ENCODE results near the gene C4orf50.
A peak's percentile ranks its signal among the peaks of the same experiment; 100 is the strongest.

Gene C4orf50

DNA sequence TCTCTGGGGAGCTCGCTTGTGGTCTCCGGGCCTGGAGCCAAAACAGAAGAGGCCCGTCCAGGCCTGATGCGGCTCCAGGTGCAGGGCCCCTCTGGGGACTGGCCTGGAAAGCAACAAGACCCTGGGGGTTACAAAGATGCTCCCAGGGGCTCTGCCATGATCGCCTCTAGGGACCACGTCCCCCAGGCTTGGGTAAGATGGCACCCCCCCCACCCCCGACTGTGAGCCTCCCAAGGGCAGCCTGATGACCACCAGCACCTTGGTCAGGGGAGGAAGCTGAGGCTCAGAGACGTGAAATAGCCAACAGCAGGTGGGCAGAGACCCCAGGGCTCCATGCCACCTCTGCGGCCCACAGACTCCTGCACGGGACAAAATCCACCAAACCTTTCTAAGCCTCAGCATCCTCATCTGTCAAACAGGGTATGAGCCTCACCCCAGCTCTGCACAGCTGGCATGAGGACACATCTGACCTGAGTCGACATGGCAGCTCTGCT lies 25.4 kb downstream of the C4orf50 start:
- DNase-seq (ENCODE audit: low spot score): peak; percentile 58

DNA sequence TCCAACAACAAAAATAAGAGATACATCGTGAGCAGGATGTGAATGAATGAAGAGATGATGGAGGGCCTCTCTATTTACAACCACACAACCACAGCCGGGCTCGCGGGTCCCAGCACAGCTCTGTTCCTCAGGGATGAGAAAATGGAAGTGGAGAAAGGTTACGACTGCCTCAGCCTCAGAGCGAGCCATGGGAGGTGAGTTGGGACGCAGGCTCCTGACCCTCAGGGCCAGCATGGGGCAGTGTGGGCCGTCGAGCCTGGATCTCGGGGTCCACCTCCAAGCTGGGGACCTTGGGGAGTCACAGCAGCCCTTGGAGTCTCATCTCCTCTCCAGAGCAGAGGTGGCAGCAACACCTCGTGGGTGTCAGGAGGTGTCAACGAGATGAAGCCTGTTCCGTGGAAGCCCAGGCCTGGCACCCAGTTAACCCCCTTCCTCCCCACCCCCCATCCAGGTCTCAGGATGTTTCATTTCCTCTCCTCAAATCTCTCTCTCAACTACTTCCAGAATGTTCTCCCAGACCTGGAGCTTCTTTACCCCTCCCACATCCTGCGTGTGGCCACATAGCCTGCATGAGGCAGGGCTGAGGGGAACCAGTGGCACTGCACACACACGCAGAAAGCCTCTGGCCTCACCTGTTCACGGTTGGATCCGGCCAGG lies 25.9 kb downstream of the C4orf50 start:
- DNase-seq (ENCODE audit: low spot score): peak; percentile 59

DNA sequence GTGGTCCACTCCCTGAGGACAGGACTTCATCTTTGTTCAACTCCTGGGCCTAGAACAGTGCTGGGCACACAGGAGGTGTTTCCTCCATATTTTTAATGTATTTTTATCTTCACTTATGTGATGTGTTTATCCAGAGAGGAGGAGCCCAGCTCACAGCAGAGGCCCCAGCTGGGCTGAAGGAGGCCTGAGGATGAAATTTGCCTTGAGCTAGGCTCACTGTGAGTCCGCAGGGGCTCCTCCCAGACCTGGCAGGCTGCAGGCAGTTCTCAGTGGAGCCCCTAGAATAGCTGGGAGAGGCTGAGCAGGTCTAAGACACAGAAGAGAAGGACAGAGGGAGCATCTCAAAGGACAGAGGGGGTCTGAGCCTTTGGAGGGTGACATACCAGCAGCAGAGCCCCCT lies 26.8 kb downstream of the C4orf50 start:
- peak; percentile 30 for DNase-seq (ENCODE audit: low spot score)

DNA sequence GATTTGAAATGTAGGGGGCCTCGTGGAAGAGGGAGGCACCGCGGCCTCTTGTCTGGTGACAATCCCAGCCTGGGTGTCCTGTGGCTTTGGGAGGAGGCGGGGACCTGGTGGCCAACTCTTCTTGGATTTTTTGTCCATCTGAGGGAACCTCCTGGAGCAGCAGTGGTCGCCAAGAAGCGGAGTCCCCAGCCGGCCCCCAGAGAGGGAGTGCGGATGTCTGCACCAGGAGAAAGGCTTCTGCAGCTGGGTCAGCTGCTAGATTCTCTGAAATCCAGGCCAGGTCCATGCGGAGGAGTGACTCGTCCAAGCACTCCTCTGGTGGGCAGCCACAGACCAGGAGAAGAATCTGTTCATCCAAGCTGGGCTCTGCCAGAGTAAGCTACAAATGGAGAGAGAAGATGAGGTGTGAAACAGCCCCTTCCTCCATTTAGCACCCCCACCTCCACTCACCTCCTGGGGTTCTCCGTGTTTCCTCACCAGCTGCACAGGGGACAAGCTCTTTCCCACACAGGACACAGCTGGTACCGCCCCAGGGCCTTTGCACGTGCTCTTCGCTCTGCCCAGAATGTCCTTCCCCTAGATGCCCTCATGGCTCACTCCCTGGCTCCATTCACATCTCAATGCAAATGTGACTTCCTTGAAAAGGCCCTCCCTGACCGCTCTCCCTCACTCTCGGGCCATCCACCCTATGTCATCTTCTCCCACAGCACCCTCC lies 27.6 kb downstream of the C4orf50 start:
- DNase-seq (ENCODE audit: low spot score): peak; percentile 38

DNA sequence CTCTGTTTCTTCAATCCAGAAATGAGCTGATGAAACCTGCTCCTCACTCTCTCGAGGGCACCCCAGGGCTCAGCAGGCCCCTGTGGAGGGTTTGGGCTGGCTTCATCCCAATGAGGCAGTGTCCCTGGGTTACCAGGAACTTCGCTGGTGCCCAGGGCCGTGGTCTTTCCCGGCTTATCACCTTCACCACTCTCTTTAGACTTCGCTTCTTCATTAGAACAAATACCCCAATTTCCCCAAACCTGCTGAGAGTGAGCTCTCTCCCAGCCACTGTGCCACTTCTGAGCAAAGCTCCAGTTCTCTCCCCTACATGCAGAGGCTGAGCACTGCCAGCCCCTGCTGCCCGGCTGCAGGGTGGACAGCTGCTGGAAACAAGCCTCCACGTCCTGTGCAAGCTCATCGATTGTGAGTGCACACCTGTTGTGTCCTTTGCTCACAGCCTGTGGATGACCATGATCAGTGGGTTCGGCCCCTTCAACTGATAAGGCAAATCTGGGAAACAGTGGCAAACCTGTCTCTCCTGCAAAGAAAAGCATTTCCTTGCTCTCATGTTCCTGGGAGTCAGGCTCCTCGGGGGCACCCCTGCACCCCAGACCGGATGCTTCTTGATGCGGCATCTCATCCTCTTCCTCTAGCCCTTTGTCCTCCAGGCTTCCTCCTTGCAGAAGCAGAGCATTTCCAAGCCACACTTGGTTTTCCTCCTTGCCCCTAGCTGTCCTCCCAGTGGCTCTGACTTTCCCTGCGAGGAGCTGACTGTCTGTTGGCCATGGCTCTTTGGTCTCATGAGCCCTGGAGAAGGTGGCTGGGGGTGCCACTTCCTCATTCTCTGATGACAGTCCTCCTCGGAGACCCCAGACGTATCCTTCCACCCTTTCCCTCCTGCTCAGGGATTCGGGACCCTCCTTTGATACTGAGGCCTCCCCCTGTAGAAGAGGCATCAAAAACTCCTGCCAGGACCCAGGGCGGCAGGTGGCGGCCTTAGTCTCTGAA lies 28.7 kb downstream of the C4orf50 start:
- peak; percentile 42 for DNase-seq (ENCODE audit: low spot score)

DNA sequence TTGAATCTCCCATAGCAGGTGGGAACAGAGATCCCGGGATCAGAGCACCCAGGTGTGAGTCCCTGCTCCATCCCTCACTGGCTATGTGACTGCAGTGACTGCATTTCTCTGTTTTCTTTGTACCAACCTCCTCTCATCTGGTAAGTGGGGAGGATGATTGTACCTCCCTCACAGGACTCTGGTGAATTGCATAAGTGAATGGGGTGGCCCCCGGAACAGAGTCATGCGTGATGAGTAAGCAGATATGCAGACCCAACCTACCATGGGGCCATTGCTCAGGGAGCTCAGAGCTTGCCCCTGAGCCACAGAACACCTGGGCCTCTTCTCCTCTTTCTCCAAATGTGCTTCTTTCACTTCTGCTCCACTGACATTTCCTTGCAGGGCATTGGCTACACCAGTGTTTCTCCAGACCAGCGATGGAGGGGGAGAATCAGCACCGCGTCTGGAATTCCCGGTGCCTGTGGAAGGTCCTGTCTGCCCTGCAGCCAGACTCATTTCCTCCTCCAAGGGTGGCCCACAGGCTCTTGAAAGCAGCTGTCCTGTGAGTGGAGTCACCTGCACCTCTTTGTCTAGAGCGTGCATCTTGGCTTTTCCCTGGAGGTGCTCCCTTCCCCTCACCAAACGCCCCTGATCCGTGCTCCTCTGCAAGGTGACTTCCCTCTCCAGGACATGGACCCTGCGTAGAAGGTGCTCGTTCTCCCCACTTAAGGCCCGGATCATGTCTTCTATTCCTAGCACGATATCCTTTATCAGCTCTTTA lies 30.0 kb downstream of the C4orf50 start:
- peak; percentile 18 for DNase-seq (ENCODE audit: low spot score)

DNA sequence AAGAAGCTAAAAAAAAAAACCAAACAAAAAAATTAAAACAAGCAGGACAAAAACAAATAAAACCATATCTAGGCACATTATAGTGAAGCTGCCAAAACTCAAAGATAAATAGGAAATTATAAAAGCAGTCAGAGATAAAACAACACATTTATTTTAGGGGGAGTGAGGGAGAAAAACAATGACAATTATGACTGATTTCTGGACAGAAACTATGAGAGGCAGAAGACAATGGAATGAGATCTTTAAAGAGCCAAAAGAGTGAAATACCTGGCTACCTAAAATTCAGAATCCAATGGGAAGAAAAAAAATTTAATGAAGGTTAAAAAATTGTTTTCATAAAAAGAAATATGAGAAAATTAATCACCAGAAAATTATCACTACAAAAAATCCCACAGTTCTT lies 33.4 kb downstream of the C4orf50 start:
- DNase-seq (ENCODE audit: low spot score): no peak

DNA sequence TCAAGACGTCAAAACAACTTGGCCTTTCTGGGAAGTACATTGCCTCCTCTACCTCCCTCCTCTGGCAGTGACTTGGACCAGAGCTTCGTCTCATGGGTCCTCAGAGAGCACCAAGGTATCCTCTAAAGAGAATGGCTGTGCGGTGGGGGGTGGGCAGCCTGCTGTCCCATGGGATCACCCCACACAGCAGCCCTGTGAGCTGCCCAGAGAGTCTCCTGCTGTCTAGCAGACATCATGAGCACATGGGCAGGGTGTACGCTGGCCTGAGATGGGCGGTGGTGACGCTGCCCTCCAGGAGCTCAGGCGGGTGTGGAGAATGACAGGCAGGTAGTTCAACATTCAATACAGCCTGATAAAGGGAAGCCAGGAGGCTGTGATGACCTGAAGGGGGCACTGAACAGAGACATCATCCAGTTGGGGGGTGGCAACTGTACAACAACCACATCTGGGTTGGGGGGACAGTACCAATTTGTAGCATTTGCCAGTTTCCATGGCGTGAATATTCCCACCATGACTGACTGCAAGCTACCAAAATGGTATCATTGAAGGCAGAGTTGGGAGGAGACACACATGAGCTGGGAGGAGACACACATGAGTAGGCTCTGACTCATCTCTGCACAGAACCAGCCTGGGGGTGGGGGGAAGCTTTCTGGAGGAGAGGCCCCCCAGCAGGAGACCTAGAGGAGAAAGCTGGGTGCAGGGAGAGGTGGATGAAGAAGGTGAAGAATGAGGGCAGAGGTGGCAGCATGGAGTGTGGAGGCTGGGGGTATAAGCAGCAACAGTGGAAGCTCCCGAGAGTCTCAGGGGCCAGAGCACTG lies 35.9 kb downstream of the C4orf50 start:
- peak; percentile 48 for DNase-seq (ENCODE audit: low spot score)

DNA sequence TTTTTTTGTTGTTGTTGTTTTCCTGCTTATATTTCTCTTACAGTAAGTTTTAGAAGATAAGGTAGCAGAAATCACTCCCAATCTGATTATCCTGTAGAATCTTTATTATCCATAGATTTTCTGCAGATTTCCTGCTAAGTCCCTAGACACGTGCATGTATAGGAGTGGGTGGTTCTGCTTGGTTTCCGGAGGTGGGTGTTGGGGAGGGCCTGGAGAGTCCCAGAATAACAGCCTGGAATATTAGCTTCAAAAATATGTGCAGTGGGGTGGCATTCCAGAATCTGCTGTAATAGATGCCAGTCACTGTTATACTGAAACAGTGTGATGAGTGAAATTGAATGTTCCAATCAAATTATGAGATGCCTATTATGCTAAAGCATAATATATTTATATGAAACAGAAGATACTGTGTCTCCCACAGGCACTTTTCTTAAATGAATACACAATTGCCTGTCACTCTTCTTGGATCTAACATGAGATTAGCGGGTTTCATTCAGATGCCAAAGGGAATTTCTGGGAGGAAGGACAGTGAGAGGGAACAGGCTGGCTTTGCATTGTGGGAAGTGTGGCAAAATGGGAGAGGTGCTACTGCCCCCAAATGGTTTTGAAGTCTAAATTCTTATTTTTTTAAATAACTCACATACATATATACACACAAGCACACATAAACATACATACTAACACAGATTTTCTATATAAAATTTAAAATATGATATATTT lies 37.6 kb downstream of the C4orf50 start:
- peak; percentile 51 for DNase-seq (ENCODE audit: low spot score)

DNA sequence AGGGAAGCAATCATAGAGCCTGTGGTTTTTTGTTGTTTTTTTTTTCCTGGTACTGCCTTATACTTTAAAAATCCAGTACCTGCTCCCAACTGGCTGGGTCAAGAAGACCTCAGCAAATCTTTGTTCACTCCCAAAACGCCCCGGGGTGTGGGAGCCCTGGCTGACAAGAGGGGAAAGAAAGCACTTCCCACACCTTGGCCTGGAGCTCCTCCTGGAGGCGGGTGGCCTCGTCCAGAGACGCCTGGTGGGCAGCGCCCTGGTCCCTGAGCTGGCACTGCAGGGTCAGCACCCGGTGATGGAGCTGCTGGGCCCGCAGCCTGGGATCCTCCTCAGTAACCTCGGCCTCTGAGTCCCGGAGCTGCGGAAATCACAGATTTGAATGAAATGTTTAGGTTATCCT lies 38.2 kb downstream of the C4orf50 start:
- DNase-seq (ENCODE audit: low spot score): peak; percentile 46

DNA sequence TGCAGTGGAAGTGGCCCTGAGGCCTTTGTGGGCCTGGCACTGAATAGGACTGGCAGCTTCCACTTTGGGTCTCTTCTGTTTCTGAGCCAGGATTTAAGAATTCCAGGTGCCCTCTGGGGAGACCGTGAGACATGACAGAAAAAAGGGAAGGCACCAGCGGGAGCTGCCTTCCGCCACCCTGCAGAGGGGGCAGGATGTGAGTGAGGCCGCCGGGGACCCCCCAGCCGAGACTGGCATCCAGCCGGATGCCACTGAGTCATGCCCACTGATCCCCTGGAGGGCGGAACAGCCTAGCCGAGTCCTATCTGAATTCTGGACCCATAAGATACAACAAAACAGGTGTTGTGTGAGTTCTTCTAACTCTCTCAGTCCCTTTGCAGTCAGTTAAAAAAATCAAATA lies 41.3 kb downstream of the C4orf50 start:
- DNase-seq (ENCODE audit: low spot score): peak; percentile 42

DNA sequence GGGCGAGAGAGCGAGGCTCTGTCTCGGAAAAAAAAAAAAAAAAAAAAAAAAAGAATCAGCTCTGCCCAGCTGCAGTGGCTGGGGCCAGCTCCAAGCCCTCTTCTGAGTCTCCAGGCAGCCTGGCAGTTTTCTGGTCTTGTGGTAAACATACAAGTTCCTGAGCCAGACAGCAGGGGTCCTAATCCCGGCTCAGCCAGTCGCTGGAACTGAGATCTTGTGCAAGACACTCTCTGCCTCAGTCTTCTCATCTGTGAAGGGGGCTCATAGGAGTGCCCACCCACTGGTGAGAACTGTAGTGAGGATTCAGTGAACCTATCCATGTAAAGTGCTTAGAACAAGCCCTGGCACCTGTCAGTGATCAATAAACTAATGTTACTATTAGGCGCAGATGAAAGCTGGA lies 41.8 kb downstream of the C4orf50 start:
- peak; percentile 14 for DNase-seq (ENCODE audit: low spot score)

DNA sequence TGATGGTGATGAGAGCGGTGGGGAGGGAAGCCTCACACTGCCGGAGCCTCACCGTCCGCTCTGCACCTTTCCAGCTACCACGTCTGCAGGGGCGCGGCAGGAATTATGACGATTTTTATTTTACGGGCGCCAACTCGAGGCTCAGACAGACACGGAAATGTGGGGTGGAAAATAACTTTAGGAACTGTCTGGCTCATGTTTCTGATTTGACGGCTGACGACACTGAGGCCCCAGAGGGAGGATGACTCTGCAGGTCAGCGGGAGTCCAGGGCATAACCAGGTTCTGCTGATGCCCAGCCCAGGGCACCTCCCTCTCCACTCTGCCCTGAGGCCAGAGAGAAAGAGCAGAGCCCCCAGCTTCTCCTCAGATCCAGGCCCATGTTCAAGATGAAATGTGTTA lies 43.9 kb downstream of the C4orf50 start:
- peak; percentile 38 for DNase-seq (ENCODE audit: low spot score)

DNA sequence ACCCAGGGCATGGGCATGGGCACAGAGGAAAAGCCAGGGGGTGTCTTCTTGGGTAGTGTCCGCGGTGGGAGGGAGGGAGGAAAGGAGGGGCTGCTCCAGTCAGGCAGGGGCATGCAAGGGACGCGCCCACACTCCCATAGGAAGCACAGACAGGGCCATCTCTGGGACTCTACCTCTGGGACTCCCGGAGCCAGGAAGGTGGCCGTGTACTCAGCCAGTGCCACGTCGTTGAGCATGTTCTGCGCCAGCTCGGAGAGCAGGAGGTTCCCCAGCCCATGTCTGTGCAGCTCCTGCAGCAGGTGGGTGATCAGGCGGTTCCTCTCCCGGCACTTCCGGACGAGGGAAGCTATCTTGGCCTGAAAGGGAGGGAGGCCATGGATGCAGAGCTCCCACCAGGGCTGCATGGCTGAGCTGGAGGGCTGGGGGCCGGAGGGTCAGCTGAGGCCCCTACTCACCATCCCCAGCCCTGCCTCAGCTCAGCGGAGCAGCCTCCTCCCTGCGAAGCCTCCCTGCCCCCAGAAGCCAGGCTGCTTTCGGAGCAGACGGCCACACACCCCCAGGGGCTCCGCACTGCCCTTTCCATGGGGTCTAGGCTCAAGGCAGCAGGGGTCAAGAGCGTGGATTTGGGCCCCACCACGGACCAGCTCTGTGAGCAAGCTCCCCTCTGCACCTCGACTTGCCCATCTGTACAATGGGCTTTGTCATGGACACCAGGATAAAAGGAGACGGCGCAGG lies 44.6 kb downstream of the C4orf50 start:
- peak; percentile 42 for DNase-seq (ENCODE audit: low spot score)

DNA sequence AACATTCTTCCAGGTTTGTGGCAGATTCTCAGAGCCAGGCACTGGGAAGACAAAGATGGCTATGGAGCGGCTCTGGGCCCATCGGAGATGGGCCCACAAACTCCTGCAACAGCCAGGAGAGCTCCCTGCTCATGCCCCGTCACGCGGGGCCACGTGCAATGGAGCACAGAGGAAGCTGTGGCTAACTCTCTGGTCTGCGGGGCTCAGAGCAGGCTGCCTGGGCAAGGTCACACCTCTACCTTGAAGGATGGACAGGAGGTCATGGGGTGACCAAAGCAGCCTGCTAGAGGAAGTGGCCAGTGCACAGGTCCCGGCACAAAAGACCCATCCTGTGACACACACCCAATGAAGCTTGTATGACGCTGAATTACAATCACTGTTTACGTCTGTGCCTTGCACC lies 45.2 kb downstream of the C4orf50 start:
- peak; percentile 41 for DNase-seq (ENCODE audit: low spot score)

DNA sequence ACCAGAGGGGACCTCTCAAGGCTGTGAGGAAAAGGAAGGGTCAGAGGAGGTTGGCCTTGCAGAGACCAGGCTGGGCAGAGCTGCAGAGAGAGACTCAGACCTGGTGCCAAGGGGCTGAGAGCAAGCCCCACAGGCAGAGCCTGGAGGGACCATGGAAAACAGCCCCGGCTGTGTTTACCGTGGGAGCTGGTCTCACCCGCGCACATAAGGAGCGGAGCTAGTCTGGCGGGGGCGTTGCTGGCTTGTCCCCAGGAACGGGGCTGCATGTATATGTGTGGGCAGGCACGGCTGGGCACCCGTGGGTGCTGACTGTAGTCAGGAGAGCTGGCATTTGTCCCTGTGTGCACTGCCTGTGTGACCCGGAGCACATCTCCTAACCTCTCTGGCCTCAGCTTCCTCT lies 45.7 kb downstream of the C4orf50 start:
- peak; percentile 61 for DNase-seq (ENCODE audit: low spot score)

DNA sequence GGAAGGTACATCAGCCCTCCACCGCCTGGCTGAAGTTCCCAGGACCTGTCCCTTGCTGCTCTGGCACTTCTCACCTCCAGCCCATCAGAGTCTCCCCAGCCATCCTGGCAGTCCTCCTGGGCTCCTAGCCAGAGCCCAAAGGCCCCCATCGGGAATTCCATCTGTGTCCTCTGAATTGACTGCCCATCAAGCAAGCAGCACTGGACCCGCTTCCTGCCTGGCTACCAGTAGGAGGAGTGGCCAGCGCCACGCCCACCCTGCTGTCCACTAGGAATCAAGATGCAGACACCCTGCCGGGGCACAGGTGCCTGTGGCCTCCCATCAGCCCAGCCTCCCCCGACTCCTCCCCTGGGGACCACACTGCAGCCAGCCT lies 47.2 kb downstream of the C4orf50 start:
- DNase-seq (ENCODE audit: low spot score): peak; percentile 53

DNA sequence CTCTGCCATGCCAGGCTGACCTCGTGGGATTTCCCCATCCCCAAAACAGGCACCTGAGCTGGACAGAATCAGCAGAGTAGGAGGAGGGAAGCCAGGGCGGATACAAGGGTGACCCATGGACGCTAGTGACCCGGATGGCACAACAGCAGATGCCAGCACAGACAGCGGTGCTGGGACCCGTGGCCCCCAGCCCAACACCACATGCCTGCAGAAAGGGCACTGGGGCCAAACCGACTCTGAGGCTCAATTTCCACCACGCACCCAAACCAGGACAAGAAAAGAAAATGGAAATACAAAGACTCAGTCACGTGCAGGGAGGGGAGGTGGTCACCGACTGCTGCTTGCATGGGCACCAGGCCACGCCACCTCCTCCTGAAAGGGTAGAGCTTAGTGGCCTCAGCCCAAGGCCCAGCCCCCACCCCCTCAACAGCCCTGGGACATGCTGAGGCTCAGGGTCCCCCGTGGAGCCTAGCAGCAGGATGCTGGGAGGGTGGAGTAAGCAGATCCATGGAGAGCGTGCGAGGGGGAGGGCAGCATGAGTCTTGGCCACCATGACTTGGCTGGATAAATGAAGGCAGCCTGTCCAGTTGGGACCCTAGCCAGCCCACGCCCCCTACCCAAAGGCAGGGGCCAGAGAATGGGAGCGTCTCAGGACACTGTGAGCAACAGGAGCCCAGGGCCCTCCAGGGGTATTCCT lies 47.7 kb downstream of the C4orf50 start:
- peak; percentile 33 for DNase-seq (ENCODE audit: low spot score)

DNA sequence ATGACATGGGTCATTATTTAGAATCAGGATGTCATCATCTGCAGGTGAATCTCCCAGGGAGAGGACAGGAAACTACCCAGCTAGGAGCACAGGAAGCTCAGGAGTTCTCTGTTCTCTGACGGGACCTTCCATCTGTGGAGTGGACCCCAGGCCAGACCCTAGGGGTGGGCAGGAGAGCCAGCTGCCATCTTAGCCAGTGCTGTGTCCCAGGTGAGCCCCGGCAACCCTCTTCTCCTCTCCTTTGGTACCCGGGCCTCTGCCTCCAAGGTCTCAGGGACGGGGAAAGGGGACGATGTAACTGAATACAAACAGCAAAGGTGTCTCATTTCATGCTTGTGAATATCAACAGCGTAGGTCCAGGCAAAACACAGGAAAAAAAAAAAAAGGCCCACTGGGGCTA lies 48.5 kb downstream of the C4orf50 start:
- DNase-seq (ENCODE audit: low spot score): peak; percentile 37

Data from left forelimb (tissue), 1 donor.